ENCODE data around the gene CLIC1.

Gene CLIC1

DNA sequence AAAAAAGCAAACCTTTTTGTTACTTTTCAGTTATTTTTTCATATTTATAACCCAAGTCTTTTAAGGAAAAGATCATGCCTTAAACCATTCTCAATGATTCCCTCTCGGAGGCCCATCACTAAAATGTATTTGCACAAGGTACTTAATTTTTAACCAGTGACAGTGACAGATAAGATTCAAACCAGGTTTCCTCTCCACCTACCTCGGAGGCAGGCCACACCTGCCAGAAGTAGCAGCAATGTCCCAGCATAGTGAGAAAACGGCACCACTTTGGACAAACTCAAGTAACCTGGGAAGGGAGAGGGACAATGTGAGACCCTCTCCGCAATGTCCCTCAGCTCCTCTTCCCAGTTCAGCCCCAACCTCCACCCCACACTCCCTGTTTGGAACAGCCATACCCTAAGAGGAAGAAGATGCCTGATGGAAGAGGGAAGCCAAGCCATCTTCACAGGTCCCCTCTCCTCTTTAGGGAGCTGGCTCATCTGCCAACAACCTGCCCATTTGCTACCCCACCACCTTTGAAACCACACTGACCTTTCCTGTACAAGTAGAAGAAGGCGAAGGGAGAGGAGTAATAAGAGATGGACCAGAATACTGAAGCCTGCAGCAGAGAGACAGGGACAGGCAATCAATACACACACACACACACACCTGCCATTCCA lies 35.5 kb downstream of the CLIC1 start:
- DNase-seq: no peak

- DNase-seq: no peak
These were observed 38.8 kb downstream of the CLIC1 start for GRCh38 chr6:31697555-31697954.

DNA sequence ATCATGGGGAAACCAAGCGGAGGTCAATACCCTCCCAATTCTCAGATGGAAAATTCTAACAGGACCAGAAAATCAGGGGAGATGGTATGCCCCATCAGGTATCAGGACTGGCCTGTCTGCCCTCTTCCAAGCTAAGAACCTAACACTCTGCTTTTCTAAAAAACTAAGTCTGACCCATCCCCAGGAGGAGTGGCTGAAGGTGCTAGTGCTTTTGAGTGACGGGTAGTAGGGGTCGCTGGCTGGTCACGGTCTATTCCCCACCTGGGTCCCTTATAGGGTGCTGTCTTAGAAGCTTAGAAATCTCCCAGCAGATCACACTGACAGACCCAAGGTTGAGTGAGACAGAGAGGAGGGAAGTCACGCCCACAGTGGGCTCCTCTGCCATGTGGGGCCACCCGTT lies 42.8 kb downstream of the CLIC1 start:
- DNase-seq: no peak

DNA sequence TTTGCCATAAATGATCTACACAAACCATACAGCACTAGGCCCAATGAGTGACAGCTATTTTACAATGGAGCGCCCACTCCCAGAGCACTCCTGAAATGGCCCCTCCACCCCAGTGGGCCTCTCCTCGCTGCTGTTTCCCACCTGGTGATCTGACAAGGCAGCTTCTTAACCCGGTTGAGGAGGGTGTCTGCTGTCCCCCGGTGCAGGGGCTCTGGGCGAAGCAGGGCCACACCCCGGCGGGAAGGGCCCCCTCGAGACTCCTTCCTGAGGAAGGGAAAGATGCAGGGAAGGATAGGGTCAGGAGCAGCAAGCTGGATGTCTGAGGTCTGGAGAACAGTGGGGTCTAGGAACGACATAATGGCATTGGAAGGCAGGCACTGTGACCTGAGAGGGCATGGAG lies 43.4 kb downstream of the CLIC1 start:
- DNase-seq: no peak

GRCh38 chr6:31692353-31692752 lies 44.0 kb downstream of the CLIC1 start:
- DNase-seq: no peak

- no peak for DNase-seq
These were observed 44.7 kb downstream of the CLIC1 start for GRCh38 chr6:31691564-31692108.

DNA sequence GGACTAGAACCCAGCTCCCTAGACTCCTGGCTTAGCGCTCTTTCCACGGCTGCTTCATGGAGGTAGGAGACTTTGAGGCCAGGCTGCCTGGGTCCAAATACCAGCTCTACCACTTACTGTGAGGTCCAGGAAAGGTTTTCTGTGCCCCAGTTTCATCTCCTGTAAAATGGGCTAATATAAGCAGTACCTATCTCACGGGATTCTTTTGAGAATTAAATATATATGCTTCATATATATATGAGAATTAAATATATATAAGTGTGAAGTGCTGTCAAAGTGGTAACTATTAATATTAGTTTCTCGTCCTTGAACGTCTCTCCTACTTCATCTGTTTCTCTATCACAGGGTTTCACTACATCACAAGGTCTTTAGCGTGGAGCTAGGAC lies 45.3 kb downstream of the CLIC1 start:
- DNase-seq: no peak

GRCh38 chr6:31690231-31691077 lies 45.9 kb downstream of the CLIC1 start:
- no peak for DNase-seq

DNA sequence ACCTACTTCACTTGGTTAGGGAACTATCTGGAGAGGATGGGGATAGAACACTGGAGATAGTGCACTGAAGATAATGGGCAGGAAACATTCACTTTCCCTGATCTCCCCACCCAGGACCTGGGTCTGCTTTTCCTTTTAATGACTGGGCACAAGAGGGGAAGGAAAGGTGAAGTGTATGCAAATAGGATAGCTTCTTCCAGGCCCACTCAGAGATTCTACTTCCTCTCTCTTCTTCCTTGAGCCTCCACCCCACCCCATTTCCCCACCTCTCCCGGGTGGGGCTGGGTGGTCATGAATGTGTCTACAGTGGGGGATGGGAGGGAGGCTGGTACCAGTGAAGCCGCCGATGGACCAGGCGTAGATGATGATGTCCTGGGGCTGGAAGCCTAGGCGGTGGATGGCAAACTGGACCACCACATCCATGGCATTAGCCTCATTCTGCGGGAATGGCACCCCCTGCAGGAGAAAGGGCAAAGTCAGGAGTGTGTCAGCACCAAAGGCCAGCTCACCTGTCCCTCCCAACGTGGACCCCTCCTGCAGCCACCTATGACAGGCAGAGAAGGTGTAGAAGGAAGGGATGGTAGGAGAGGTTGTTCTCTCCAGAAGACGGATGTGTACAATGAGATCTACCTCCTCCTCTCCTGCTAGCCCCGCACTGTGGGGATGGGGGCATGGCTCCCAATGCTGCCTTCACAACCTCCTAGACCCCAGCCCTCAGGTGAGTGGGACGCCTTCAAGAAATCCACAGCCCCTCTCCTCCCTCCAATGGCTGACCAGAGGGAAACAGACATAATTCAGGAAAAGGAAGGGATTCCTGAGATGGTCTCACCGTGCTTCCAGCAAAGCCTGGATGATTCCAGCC lies 46.9 kb downstream of the CLIC1 start:
- no peak for DNase-seq

DNA sequence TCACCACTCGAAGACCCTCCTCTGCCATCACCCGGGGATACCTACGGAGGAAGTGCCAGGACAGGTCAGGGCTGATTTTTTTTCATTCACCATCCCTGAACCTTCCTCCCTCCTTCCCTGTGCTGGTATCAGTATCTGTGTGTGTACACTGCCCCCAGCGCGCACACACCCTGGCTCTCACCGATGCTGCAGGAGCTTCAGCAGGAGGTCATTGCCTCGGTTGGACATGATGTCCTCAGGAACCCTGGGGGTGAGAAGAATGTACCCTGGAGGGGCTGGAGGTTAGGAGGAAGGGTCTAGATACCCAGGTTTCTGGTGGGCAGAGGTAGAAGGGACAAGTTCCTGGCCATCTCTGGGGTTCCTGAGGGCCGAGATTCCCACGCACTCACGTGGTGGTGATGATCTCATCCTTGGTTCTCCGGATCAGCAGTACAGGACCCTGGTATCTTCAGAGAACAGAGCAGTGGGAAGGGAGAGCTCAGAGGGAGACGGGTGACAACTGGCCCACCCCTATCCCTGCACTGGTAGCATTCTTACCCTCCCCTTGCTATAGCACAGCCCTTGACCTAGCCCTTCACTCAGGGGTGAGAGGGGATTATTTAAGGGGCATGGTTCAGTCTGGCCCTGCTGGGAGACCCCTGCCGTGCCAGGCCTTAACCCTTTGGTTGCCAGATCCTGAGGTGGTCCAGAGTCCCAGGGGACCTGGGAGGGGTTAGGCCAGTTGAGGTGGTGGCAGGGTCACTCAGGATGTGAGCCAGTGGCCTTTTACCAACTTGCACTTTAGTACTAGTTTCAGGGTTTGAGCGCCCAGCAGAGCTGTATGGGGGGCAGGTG lies 48.3 kb downstream of the CLIC1 start:
- no peak for DNase-seq

GRCh38 chr6:31687321-31687720 lies 49.0 kb downstream of the CLIC1 start:
- DNase-seq: no peak

DNA sequence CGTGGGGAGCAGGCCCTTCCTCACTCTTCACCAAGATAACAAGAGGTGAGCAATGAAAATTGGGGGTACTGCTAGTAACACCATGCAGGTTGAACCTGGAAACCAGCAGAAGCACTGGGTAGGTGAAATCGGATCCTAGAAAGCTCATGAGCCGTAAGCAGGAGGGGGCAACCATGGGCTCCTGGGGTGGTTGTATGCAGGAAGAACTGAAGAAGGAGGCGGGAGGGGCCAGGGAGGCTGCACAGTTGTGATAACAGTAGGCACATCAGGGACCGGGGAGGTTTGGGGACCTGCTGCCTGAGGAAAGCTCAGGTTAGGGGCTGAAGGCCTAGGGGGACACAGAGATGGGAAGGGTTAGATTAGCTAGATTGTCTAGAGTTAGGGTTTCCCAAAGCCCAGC lies 49.8 kb downstream of the CLIC1 start:
- no peak for DNase-seq

- no peak for DNase-seq
These were observed 52.7 kb downstream of the CLIC1 start for GRCh38 chr6:31683591-31683990.

GRCh38 chr6:31681135-31681671 lies 55.1 kb downstream of the CLIC1 start:
- DNase-seq: peak; percentile 36 to 40

Data from stimulated activated CD4-positive, alpha-beta T cell treated with anti-CD3 and anti-CD28 coated beads, Interleukin-4, amount 100 ng/mL, for 4 hours (primary cell).